HG02938 (cell line): ENCODE measurements around the gene IGSF9B.

Experiments used
- ATAC-seq: cut with Tn5 transposase; IDR thresholded peaks from one replicate; pipeline ENCODE4 v1.9.1; 2021; ENCODE audit warnings: mild to moderate bottlenecking, moderate library complexity; ENCODE audit not compliant: unreplicated experiment

IGSF9B gene

GRCh38 chr11:133902506-133902905, 54.3 kb downstream of the IGSF9B start:
- no peak for ATAC-seq

DNA sequence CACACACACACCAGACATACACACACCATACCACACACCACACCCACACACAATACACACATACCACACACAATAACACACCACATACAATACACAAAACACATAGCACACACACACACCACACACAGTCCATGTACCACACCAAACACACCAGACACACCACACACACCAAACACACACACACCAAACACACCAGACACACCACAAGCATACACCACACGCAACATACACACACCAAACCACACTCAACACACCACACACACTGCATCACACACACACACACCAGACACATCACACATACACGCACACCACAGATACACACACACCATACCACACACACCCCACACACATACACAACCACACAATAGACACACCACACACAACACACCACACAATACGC, 54.8 kb downstream of the IGSF9B start:
- ATAC-seq = no peak

DNA sequence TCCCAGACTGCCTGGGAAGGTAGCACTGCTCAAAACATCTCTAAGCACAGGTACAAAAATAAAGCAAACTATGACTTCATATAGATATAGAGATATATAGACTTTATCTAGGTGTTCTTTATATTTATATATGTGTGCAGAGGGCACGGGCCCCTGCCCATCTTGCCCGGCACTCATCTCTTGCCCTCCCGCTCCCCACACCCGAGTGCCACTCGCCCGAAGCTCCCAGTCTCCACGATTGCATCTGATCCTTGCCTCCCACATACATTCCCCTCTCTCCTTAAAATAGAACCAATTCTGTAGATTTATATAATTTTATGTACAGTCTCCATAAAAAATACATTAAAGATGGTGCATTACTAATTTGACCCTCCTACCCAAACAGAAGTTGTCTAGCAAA, 55.5 kb downstream of the IGSF9B start:
- ATAC-seq = no peak

DNA sequence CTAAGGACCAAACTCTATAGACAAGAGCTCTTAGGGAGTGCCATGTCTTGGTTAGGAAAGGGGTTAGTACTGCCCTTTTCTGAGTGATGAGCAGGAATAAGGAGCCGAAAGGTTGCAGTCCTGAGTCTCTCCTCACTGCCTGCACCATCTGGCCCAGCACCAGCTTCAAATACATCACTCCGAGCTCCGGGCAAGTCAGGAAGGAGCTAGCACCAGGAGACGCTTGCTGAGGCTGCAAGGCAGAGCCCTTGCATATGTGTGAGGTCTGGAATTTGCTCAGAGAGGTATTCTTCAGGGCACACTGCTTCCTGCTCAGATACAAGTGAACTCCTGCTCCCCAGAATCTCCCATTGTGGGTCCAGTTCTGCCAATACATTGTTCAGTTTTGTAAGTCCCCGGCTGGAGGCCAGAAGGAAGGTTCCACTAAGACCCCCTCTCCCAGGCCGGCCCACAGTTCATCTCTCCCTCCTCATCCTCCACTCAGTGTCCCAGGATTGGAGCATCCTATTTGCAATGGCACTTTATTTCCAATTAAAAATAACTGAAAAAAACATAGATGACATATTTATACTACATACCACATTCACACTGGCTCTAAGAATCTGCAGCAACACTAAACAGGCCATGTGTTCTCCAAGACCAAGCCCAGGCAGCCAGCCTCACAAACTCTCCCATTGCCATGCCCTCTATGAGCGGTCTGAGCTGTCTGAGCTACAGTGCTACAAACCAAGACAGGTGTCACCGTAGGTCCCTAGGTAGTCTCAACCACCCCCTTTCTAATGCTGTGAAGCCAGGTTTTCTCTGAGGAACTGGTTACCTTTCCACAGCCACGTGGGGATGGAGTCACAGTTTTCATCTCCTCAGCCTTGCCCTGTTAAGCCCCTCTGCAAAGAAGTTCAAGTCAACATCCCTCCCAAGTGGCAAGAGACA, 56.3 kb downstream of the IGSF9B start:
- no peak for ATAC-seq

- ATAC-seq = no peak
Measured at GRCh38 chr11:133898770-133899115, 58.0 kb downstream of the IGSF9B start.

DNA sequence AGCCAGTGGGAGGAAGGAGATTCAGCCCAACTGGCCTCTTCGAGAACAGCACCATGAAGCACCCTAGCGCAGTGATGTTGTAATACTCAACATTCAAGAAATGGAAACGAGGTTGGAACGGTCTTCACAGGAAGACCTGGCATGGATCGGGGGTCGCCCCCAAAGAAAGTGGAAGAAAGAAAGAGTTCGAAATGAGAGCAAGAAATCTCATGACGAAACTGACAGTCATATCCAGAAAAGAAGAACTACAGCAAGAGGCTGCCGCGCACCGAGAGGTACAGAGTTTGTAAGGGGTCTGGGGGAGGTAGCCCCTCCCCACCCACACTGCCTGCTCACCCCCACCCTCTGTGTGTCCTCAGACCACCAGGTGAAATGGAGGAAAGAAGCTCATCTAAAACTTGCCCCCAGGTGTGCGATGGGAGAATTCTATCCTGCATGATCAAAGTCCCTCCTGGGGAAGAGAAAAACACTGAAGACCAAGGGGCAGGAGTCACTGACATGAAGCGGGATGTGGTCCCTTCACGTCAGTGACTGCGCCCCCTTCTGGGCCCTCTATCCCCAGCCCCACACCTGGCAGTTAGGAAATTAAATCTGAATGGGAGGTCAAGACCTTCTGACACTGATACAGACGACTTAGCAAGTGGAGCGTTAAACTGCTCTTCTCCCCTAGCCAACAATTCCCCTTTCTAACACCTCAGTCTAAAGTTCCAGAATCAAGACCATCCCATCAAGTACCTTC, 58.6 kb downstream of the IGSF9B start:
- ATAC-seq = peak; percentile 44

DNA sequence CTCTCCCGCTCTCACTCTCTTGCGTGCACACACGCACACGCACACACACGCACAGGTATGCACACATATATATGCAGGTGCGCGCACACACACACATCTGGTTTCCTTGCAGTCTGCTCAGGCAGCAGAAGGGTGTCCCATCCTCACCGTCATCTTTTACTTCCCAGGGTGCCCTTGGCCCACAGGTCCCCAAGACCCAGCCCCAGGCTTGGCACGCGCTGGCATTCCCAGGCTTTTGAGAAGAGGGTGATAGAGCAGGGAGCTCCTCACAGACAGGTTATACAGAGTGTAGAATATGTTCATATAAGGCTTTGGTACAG, 59.5 kb downstream of the IGSF9B start:
- ATAC-seq = no peak

DNA sequence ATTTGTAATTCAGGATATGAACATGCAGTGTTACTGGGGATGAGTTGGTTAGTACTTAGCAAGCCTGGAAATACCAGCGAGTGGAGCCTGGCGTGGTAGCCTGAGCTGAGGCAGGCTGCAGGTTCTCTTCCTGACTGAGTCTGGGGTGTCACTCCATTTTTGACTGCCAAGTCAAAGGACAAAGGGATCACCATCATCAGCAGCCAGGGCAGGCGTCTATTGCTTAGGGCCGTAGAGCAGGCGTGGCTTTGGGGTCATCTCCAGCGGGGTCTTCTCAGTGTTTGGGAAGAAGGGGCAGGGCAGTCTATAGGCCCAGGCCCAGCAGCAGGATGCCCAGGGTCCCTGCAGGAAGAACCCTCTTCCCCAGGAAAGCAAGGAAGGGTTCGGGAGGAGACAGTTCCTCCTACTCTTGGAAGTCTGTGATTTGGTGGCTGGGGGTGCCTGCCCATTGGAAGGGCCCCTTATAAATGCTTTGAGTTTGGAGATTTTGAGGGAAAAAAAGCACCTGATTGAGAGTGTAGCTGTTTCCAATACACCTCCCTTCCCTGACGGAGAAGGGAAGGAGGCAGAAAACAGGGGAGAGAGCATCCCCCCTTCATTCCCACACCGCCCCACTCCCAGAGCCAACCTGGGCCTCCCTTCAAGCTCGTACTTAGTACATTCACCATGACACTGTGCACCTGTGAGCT, 60.0 kb downstream of the IGSF9B start:
- ATAC-seq = no peak

DNA sequence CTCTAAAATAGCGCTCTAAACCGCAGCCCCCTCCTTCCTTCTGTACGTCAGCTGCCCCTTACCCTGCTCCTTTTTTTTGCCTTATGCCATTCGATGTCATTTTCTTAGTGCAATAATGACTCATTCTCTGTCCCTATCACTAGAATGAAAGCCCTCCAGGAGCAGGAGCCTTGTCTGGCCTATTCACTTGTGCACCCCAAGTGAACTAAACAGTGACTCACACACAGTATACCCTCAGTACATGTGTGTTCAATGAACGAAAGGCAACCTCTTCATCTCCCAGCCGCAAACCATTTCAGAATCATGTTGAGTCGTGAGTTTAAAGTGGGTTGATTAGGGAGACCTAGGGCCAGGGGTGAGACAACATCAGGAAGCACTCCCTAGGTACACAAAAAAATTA, 60.7 kb downstream of the IGSF9B start:
- no peak for ATAC-seq

DNA sequence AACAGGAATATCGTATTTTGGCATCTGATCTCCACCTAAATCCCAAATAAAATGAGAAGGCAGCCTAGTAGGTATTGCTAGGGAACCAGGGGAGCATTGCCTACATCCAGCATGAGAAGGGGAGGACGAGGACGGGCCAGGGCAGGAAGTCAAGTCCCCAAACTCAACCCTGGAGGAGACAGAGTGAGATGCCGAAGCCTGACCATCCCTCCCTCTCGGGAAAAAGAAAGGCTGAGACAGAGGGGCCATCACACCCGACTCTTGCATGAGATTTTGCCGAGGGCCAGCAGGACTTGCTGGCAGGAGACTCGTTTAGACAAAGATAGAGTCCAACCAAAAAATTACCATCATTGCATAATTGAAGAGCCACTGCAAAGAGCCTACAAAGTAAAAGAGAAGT, 61.2 kb downstream of the IGSF9B start:
- ATAC-seq = peak; percentile 15

DNA sequence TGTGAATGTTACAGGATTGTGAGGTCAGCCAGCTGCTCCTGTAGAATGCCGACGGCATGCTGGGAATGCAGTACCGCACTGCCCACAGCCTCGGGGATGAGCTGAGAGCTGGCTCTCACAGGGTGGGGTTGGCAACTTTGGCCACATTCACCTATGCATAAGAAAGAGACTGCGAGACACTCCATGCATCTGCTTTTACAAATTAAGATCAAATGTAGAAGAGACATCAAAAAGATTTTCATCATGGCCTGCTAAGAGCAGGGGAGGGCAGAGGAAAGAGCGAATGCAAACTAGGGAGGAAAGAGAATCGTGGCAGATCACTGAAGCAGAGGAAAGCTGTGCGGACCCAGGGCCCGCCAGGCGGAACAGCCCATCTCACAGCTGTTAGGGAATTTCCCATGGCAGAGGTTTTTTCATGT, 61.7 kb downstream of the IGSF9B start:
- ATAC-seq = peak; percentile 41

- no peak for ATAC-seq
Measured at GRCh38 chr11:133893381-133893780, 63.4 kb downstream of the IGSF9B start.

- no peak for ATAC-seq
Measured at GRCh38 chr11:133892584-133893380, 64.0 kb downstream of the IGSF9B start.

DNA sequence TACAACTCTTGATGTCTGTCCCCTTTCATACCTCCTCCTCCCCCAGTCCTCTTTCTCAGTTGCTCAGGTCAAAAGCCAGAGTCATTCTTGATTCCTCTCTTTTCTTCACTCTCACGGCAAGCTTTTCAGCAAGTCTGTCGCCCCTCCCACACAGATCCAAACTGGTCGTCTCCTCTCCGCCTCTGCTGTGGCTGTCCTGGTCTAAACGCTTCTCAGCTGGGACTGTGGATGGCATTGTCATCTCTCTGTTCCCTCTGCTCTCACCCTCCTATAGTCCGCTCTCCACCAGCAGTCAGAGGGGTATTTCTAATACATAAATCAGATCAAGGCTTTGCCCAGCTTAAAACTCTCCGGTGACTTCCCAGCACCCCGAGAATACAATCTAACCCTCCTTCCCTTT, 64.6 kb downstream of the IGSF9B start:
- ATAC-seq = no peak

- ATAC-seq = no peak
Measured at GRCh38 chr11:133889893-133890292, 66.9 kb downstream of the IGSF9B start.

- no peak for ATAC-seq
Measured at GRCh38 chr11:133889188-133889587, 67.6 kb downstream of the IGSF9B start.

DNA sequence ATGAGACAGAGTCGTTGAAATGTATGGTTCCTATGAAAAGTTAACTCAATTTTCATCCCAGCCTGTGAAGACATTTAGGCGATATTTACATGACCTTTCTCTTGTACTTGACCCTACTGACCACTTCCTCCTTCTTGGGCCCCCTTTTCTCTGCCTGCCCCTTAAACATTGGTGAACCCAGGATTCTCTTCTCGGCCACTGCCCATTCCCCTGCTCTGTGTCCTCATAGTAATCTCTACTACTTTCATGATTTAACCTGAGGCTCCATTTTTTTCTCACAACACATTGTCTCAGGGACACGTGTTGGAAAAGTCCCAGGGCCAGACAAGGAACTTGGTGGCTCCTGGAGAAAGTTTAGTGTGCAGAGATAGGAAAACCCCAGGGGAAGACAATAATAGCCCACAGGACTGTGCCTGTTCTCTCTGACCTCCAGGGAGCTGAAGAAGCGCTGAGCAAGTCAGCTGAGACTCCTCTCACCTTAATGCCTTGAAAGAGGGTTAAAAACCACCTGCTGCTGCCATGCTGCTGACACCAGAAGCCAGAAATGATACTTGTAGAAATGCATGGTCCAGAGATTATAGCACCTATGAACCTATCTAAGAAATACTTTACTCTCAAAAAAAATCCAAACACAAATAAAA, 69.0 kb downstream of the IGSF9B start:
- ATAC-seq = no peak

- no peak for ATAC-seq
Measured at GRCh38 chr11:133886029-133886428, 70.7 kb downstream of the IGSF9B start.

DNA sequence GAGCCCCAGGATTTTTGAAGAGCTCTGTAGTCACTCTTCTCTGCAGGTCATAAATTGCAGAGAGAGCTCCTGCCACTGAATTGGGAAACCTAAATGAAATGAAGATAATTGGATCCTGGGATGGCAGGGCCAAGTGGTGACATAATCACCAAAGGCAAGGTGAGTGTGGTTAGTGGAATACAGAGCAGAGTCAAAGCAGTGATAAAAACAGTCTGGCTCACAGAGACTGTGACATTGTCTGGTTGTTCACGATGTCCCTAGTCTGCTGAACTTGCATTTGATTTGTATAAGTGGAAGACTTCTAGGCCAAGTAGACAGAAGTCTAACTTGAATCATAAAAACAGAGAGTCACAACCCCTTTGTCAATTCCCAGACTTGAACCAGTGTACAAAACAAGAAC, 84.6 kb downstream of the IGSF9B start:
- ATAC-seq = no peak

GRCh38 chr11:133867456-133867855, 89.3 kb downstream of the IGSF9B start:
- ATAC-seq = no peak
